ENCODE measurements around the gene LUC7L. TPM values are rescaled to one million over a fixed set of nuclear protein-coding genes. Genes with fewer than 3 reads are reported as not detected.

LUC7L gene
- total RNA-seq, 1 donor = 52.7 TPM

DNA sequence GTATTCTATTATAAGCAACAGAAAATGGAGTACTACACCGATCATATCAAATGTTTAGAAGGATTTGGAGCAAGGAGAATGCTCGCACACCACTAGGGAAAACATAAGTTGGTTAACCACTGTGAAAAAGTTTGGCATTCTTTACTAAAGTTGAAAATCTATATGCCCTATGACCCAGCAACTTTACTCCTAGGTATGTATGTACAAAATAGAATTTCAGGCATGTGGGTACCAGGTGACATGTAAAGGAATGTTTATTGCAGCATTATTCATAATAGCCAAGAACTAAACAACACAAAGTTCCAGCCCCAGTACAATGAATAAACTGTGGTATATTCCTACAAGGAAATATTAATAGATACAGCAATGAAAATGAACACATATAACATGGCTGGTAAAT is 82.6 kb downstream of the LUC7L start:
- no peak overlapping the region for H3K4me3 ChIP-seq (ENCODE audit: low read depth, low read length)
- TF ChIP-seq, protein P1, sequence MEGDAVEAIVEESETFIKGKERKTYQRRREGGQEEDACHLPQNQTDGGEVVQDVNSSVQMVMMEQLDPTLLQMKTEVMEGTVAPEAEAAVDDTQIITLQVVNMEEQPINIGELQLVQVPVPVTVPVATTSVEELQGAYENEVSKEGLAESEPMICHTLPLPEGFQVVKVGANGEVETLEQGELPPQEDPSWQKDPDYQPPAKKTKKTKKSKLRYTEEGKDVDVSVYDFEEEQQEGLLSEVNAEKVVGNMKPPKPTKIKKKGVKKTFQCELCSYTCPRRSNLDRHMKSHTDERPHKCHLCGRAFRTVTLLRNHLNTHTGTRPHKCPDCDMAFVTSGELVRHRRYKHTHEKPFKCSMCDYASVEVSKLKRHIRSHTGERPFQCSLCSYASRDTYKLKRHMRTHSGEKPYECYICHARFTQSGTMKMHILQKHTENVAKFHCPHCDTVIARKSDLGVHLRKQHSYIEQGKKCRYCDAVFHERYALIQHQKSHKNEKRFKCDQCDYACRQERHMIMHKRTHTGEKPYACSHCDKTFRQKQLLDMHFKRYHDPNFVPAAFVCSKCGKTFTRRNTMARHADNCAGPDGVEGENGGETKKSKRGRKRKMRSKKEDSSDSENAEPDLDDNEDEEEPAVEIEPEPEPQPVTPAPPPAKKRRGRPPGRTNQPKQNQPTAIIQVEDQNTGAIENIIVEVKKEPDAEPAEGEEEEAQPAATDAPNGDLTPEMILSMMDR (IDR thresholded peaks at IDR 0.05; ENCODE audit: insufficient read depth, low read depth, low read length) = no peak
- DNase-seq (ENCODE audit: low read depth) = no peak

DNA sequence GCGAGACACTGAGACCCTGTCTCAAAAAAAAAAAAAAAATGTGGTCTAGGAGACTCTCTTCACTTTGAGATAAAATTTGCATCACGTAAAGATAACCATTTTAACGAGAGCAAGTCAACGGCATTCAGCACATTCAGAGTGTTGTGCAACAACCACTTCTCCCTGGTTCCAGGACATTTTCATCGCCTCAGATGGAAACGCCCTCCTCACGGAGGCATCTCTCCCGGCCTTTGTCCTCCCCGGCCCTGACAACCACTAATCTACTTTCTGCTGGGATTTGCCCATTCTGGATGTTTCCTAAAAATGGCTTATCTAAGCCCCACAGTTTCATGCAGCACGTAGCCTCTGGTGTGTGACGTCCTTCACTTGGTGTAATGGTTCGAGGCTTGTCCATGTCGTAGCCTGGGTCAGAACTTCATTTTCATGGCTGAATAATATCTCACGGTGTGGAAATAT is 84.4 kb downstream of the LUC7L start:
- no peak overlapping the region for H3K4me3 ChIP-seq (ENCODE audit: low read depth, low read length)
- peak; percentile 63 for DNase-seq (ENCODE audit: low read depth)
- TF ChIP-seq, protein P1 (IDR thresholded peaks at IDR 0.05; ENCODE audit: insufficient read depth, low read depth, low read length) = no peak

DNA sequence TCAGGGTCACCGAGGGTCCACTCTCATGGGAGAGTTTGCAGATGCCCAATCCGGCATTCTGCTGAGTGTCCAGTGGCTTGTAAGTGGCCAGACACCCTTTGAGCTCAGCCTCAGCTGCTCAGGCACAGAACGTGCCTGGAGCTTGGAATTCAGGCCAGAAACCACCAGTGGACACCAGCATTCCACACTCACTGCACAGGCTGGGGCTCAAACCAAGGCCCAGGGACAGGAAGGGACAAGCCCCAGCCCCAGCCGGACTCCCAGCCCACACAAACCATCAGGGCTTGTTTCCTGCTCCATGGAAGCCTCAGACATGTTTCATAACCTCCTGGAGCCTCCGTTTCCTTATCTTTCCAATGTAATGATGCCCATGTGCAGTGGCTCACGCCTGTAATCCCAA is 85.8 kb downstream of the LUC7L start:
- peak; percentile 25 for DNase-seq (ENCODE audit: low read depth)
- TF ChIP-seq, protein P1 (IDR thresholded peaks at IDR 0.05; ENCODE audit: insufficient read depth, low read depth, low read length) = no peak
- no peak overlapping the region for H3K4me3 ChIP-seq (ENCODE audit: low read depth, low read length)

DNA sequence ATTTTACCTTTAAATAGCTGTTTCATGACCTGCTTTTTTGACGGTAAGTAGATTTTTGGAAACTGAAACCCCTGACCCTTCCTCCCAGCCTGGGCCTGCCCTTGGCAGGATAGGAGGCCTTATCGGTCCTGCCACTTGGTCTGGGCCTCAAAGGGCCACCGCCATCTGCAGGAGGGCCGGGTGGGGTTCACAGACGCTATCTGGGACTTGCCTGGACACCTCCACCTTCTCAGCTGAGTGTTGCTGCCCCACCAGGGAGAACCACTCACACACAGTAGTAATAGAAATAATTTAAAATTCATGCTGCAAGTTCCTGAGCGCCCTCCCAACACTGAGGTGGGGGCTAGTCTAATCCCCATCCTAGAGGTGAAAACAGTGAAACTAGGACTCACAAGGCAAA is 86.2 kb downstream of the LUC7L start:
- TF ChIP-seq, protein P1 (IDR thresholded peaks at IDR 0.05; ENCODE audit: insufficient read depth, low read depth, low read length) = no peak
- no peak overlapping the region for H3K4me3 ChIP-seq (ENCODE audit: low read depth, low read length)
- DNase-seq (ENCODE audit: low read depth) = no peak

DNA sequence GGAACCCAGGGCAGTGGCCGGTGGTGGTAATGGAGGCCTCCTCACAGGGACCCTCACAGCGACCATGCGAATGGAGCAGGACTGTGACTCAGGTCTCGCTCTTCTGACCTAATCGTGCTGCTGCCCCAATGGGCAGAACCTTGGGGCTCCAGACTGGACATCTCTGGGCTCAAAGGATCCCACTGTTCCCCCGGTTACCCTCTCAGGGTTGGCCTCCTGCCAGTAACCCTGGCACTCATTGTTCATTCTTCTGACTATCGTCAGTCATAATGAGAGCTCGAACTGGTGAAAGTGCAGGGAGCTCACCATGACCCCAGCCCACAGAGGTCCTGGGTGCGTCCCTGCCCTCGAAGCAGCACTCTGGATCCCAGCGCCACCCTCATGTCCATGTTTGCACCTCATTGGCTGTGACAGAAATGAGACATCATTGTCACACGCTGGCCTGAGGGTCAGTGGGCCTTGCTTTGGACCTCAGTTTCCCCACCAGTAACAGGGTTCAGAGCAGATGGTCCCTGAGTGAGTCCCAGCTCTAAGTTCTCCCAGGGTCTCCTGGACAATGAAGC is 86.8 kb downstream of the LUC7L start:
- TF ChIP-seq, protein P1 (IDR thresholded peaks at IDR 0.05; ENCODE audit: insufficient read depth, low read depth, low read length) = no peak
- no peak overlapping the region for H3K4me3 ChIP-seq (ENCODE audit: low read depth, low read length)
- no peak for DNase-seq (ENCODE audit: low read depth)

DNA sequence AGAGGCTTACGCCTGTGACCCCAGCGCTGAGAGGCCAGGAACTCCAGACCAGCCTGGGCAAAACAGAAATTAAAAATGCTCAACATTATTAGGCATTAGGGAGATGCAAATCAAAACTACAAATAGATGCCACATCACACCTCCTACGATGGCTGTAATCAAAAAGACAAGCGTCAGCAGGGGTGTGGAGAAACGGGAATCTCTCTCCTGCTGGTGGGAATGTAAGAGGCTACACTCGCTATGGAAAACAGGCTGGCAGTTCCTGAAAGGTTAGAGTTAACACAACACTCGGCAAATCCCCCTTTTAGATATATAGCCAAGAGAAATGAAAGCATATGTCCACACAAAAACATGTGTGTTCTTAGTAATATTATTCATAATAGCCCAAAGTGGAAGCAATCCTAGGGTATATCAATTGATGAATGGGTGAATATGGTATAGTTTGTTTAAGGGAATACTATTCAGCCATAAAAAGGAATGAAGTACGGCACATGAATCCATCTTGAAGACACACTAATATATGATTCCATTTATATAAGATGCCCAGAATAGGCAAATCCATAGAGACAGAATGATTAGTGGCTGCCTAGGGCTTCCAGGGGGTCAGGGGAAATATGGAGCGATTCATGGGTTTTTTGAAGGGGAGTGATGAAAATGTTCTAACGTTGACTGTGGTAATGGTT is 88.9 kb downstream of the LUC7L start:
- TF ChIP-seq, protein P1 (IDR thresholded peaks at IDR 0.05; ENCODE audit: insufficient read depth, low read depth, low read length) = peak; percentile 4
- no peak for DNase-seq (ENCODE audit: low read depth)
- H3K4me3 ChIP-seq (ENCODE audit: low read depth, low read length) = no peak overlapping the region

Small RNA genes within 50 kb of the gene (small RNA-seq; reads per million reads assigned to genes)
- not detected for gene RF00019

Other genes starting within 250 kb of the LUC7L start
- gene POLR3K, start 175.8 kb downstream of the LUC7L start, total RNA-seq = 2.6 and 5.6 TPM in 2 replicates
- 15.5 and 22.5 TPM in 2 replicates for gene SNRNP25, start 175.6 kb downstream of the LUC7L start, total RNA-seq
- gene RHBDF1, start 156.8 kb downstream of the LUC7L start, total RNA-seq = 32.8 and 37.4 TPM in 2 replicates
- gene MPG, start 151.2 kb downstream of the LUC7L start, total RNA-seq = 161 and 277 TPM in 2 replicates
- 10.6 and 13.0 TPM in 2 replicates for gene NPRL3, start 90.8 kb downstream of the LUC7L start, total RNA-seq
- not detected in 2 replicates for gene HBZ, start 76.8 kb downstream of the LUC7L start, total RNA-seq
- gene HBM, start 63.5 kb downstream of the LUC7L start, total RNA-seq = not detected in 2 replicates
- gene HBA2, start 56.6 kb downstream of the LUC7L start, total RNA-seq = not detected in 2 replicates
- not detected in 2 replicates for gene HBA1, start 52.8 kb downstream of the LUC7L start, total RNA-seq
- not detected in 2 replicates for gene HBQ1, start 49.0 kb downstream of the LUC7L start, total RNA-seq
- gene FAM234A, start 5.4 kb upstream of the LUC7L start, total RNA-seq = 58.7 and 59.6 TPM in 2 replicates
- gene RGS11, start 46.5 kb upstream of the LUC7L start, total RNA-seq = 0.64 and 0.86 TPM in 2 replicates
- 0.32 TPM in 1 of 2 replicates, not detected in the other for gene ARHGDIG, start 51.1 kb upstream of the LUC7L start, total RNA-seq
- gene PDIA2, start 53.7 kb upstream of the LUC7L start, total RNA-seq = under 0.01 and 0.43 TPM in 2 replicates
- gene AXIN1, start 123.3 kb upstream of the LUC7L start, total RNA-seq = 14.5 and 16.4 TPM in 2 replicates
- 80.3 and 86.7 TPM in 2 replicates for gene MRPL28, start 141.1 kb upstream of the LUC7L start, total RNA-seq
- gene PGAP6, start 152.5 kb upstream of the LUC7L start, total RNA-seq = 51.5 and 52.2 TPM in 2 replicates
- 126 TPM in 2 replicates for gene NME4, start 167.8 kb upstream of the LUC7L start, total RNA-seq
- gene DECR2, start 172.4 kb upstream of the LUC7L start, total RNA-seq = 11.6 and 16.0 TPM in 2 replicates
- 19.0 and 19.4 TPM in 2 replicates for gene RAB11FIP3, start 196.2 kb upstream of the LUC7L start, total RNA-seq

Data from fibroblast of villous mesenchyme (primary cell).